ENCODE data around the gene MARCHF10.
"Not testable (repeated sequence)": the region's sequence is repeated elsewhere in the genome, so short reads cannot be mapped to it uniquely, and the experiment has no call there.

The MARCHF10 gene

DNA sequence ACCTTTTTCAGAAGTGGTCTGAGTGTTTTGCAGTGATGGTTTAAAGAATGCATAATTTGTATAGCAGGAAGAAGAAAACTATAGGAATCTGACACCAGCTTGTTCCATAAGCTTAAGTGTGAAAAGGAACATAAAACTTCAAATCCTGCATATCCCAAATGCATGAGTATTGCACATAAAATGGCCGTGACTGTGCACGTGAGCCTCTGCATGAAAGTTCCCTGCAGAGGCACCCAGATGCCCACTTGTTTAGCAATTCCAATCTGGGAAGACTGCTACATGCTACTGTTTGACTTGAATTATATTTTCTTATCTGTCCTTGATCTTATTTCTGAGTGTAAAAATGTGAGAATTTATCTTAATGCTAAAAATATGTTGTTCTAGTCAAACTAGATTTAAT, 21.5 kb downstream of the MARCHF10 start:
- DNase-seq (ENCODE audit: low read depth in 2 of 2): no peak

DNA sequence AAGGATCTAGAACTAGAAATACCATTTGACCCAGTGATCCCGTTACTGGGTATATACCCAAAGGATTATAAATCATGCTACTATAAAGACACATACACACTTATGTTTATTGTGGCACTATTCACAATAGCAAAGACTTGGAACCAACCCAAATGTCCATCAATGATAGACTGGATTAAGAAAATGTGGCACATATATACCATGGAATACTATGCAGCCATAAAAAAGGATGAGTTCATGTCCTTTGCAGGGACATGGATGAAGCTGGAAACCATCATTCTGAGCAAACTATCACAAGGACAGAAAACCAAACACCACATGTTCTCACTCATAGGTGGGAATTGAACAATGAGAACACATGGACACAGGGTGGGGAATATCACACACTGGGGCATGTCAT, 22.1 kb downstream of the MARCHF10 start:
- not testable (repeated sequence) for DNase-seq (ENCODE audit: low read depth in 2 of 2)

DNA sequence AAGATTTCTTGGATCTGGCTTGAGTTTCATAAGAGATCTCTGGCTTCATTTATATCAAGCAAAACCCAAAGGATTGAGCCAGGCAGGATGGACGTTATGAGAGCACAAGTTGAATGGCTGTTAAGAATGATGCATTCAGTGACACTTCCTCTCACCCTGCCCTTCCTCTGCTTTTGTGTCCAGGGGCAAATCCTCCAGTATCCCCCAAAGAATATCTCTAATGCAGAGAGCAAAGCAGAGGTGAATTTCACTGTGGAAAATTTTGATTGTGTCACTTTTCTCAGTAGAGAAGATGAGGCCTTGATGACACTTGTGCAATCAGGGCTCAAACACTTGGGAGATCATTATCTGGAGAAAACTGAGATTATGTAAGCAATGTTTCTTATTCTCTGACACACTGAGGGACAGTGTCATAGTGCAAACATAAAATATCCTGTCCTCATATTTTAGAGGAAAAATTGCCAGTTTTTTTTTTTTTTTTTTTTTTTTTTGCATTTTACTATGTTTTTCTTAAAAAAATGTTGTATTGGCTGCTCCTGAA, 25.3 kb downstream of the MARCHF10 start:
- no peak for DNase-seq (ENCODE audit: low read depth in 2 of 2)

DNA sequence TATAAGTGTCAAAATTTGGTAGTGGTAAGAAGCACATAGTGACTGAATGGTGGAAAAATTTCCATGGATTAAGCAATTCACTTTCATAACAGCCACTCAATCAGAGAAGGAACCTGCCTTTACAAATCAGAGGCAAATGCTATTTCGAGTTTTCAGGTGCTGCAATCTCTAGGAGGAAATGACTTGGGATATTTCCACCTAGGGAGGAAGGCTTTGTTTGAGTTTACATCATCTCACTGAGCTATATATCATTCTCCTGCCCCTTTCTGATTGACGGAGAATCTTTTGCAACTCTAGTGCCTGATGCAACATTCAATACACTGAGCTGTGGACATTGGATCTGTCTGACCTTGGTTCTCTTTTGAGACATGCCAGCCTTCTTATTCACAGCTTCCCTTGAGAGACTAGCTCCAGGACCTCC, 26.3 kb downstream of the MARCHF10 start:
- no peak for DNase-seq (ENCODE audit: low read depth in 2 of 2)

DNA sequence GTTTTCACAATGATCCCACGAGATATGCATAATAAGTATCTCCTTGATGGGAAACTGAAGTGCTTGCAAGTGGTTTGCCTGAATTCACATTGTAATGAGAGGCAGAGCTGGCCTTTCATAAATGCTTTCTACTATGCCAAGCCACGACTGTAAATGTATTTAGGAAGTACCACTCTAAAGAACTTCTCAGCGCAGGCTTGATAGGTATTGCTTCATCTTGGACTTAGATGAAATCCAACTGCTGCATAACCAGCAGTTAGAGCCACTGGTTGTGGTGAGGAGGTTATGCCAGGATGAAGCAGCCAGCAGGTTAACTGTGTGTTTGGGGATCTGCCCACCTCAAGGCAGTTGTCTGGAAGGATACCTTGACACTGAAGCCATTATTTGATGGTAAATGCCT, 26.8 kb downstream of the MARCHF10 start:
- no peak for DNase-seq (ENCODE audit: low read depth in 2 of 2)

DNA sequence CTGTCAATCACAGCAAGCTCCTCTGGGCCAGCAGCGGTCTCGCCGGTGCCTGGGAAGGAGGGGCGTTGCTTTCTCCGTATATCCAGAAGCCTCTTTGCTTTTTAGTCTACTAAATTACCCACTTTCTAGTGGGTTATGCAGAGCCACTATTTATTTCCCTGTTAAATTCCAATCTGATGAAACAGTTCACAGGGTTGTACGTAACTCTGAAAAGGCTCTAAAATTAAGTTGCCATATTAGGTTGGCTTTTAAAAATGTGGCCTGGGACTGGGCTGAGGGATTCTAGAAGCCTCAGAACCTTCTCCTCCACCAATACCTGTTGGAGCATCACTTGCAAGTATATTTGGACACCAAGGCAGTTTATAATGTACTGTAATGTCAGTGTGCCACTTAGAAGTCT, 27.2 kb downstream of the MARCHF10 start:
- no peak for DNase-seq (ENCODE audit: low read depth in 2 of 2)

DNA sequence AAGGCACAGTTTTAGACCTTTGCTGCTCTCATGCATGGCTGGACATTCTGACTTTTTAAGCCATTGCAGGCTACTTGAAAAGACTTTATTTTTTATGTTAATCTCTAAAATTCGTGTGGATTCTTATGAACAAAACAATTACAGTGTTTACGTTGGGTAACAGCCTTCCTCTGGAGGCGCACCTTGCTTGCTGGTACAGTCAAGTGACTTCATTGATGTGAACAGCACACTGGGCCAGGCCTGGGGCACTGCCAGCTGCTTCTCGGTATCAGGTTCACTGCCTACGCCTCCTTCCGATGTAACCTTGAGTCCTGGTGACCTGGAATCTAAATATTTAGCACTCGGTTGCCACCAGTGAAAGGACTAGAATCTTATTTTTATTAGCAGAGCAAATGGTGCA, 27.8 kb downstream of the MARCHF10 start:
- no peak for DNase-seq (ENCODE audit: low read depth in 2 of 2)

DNA sequence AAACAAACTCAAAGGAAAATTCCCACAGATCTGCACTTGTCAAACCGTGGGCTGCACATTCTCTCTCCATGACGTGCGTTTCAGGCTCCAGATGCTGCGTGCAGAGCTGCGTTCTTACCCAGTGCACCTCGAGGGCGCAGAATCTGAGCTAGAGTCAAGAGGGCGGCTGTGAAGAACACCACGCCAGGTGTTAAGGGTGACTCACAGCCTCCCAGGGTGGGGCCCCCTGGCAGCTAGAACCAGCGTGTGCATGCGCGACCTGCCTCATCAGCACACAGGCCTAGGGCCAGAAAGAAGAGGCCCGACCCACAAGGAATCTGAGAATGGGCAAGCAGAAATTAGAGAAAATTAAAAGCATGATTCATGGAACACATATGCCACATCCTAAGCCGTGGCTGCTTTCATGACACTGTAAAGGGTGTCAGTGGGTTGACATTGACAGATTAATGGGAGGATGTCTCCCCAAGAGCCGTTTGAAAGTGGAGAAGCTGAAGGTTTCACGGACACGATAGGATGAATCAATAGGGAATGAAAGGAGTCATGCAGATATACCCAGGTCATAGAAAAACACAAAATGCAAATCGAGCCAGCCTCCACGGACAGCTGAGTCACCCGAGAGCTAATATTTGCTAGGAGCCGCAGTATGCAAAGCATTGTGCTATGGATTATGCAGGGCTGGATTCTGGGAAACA, 29.0 kb downstream of the MARCHF10 start:
- DNase-seq (ENCODE audit: low read depth in 2 of 2): no peak

DNA sequence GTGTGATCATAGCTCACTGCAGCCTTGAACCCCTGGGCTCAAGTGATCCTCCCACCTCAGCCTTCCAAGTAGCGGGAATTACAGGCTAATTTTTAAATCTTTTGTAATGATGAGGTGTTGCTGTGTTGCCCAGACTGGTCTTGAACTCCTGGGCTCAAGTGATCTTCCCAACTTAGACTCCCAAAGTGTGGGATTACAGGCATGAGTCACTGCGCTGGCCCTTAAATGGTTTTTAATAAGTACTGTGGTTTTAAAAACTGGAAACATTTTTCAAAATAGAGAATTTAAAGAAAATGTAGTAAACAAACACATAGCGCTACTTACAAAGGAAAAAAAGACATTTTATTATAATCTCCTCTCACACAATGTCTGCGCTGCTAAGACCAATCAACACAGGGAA, 32.2 kb downstream of the MARCHF10 start:
- no peak for DNase-seq (ENCODE audit: low read depth in 2 of 2)

DNA sequence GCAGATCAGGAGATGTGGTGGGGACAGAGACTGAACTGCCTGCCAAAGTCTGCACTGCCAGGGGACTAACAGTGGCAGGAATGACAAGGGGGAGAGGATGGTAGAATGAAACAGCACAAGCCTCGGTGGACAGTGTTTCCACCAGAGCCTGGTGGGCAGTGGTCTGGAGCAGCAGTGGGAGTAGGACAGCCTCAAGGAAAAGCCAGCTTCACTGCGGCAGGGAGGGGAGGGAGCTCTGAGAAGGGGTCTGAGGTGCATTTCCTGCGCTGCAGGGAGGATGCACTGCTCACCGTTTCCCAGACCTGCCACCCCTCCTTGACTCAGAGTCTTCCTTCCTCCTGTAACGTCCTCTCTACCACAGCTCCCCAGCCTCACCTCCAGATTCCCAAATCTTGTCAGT, 33.8 kb downstream of the MARCHF10 start:
- DNase-seq (ENCODE audit: low read depth in 2 of 2): no peak

DNA sequence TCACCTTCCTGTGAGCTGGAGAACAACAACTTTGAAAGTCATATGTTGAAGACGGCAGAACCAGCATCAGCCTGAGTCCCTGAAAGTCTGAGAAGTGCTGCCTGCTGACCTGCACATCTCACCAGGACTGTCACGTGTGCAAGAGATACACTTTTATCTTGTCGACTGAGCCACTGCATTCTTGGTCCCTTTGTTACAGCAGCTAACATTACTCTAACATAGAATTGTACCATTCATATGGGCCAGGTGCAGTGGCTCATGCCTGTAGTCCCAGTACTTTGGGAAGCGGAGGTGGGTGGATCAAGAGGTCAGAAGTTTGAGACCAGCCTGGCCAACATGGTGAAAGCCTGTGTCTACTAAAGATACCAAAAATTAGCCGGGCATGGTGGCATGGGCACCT, 40.1 kb downstream of the MARCHF10 start:
- no peak for DNase-seq (ENCODE audit: low read depth in 2 of 2)

DNA sequence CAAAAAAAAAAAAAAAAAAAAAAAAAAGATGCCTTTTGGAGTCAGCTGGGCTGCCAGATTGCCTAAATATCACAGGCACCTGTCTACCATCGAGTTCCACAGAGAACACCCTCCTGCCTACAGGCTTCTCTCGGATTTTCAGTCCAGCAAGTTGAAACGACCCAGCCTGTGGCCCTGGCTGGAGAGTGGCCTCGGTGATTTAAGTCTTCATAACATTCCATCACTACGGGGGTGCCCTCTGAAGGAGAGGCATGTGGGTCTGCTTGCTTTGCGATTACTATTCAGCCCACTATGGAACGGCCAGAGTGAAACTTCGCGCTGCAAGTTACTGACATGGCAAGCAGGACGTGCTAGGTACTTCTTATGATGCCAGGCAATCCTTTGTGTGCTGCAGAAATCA, 42.8 kb downstream of the MARCHF10 start:
- no peak for DNase-seq (ENCODE audit: low read depth in 2 of 2)

DNA sequence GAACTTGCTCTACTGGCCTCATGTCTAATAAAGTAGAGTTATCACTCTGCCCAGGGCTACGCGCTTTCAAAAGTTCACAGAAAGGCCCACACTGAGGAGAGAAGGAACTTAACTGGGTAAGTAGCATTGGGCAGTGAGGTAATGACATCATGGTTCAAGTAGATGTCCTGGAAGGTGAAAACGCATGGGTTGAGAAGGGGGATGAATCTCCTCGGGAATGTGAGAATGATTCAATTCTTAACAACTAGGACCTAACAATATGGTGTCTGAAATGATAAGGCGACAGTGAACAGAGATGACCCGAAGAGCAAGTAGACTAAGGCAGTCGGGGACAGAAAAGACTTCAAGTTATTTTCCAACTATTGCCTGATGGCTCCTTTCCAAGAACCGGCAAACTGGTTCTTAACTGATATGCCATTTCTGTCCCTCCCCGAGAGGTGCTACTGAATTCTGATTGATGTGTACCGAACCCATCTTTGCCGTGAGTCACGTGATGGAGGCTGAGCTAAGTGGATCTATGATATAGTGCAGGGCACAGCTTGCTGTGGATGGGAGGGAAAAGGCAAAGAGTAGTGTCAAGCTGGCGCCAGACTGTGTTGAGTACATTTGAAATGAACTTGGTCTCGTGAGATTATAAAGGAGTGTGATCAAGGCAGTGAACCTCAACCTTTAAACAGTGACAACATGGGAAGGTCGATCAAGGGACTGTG, 44.1 kb downstream of the MARCHF10 start:
- DNase-seq (ENCODE audit: low read depth in 2 of 2): no peak

DNA sequence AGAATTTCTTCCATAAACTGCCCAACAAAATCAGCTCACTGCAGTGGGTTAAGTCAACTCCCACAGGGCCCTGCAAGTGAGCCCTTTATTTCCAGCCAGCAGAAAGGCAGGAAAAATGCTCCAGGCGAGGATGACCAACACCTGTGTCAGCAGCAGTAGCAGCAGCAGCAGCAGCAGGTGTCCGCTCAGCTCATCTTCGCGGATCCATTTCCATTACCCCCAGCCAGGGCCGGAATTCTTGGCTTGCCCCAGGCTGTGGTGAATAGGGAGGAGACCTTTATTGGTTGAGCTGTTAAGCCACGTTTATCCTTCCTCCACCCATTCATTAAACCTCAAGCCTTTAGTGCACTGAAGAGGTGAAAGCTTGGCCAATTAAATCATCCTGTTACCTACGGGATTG, 46.2 kb downstream of the MARCHF10 start:
- no peak for DNase-seq (ENCODE audit: low read depth in 2 of 2)

DNA sequence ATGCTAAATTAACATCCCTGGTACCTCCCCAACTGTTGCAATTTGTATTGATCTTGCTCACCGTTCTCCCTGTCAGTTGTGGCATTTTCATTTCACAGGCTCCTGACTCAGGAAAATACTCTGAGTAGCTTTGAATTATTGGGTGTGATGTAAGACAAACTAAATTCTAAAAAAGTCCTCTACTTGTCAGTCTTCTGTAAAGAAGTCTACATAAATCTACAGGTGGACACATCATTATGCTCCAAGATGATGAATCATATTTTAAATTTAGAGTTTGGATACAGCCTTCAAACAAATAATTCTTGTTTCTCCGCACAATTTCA, 47.2 kb downstream of the MARCHF10 start:
- DNase-seq (ENCODE audit: low read depth in 2 of 2): no peak

DNA sequence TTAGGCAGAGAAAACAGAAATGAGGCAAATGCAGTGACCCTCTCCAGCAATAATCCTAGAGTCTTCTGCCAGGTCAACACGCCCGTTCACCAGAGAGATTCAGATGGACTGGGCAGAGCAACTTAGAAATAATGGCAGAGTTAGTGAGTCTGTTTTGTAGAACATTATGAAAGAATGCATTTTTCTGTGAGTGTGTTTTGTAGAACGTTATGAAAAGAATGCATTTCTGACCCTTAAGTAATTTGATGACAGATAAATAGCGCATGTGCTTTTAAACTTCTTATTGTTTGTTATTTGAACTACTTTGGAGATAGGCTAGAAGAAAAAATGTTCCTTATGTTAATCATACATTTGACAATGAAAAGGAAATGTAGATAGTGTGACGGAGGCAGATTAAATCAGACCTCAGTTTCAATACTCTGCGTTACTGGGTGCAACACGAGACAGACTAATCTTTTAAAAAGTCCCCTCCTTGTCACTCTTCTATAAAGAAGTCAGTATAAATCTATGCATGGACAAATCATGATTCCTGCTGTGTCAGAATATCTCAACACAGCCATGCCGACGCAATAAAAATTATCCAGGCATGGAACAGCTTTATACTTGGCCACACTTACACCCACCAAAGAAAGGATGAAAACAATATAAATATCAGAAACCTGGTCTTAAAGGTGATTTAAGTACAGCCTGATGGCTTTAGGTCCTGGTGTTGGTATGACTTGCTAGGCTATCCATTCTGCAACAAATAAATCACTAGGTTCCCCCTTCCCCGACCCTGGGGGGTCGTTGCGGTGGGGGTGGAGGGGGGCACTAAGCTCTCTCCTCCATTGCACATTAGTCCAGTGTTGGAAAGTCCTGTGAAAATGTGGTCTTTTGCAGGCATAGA, 47.8 kb downstream of the MARCHF10 start:
- DNase-seq (ENCODE audit: low read depth in 2 of 2): no peak

DNA sequence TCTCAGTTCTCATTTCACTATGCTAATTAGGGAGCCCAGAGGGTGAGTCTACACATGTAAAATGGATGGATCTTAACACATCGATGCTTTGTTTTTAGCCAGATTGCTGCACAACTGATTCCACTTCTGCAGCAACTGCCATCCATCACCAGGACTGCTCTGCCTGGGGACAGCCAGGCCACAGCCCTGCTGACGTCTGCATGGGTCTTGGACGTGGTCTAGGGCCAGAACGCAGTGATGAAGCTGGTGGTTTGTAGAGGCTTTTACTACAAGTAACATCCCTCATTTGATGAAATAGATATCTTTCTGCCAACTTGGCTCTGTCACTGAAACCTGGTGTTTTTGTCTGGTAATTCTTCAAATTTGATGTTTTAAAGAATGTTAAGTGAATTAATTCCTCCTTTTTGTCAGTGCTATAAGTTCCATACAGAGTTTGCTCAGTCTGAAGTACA, 50.6 kb downstream of the MARCHF10 start:
- no peak for DNase-seq (ENCODE audit: low read depth in 2 of 2)

DNA sequence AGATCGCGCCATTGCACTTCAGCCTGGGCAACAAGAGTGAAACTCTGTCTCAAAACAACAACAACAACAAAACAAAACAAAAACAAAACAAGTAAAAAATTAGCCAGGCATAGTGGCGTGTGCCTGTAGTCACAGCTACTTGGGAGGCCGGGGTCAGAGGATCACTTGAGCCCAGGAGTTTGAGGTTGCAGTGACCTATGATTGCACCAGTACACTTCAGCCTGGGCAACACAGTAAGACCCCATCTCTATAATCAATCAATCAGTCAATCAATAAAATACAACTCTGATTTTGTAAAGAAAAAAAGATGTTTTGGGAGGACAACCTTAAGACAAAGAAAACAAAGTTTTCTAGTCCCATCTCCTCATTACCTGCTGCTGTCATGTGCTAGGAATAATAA, 51.9 kb downstream of the MARCHF10 start:
- DNase-seq (ENCODE audit: low read depth in 2 of 2): no peak

DNA sequence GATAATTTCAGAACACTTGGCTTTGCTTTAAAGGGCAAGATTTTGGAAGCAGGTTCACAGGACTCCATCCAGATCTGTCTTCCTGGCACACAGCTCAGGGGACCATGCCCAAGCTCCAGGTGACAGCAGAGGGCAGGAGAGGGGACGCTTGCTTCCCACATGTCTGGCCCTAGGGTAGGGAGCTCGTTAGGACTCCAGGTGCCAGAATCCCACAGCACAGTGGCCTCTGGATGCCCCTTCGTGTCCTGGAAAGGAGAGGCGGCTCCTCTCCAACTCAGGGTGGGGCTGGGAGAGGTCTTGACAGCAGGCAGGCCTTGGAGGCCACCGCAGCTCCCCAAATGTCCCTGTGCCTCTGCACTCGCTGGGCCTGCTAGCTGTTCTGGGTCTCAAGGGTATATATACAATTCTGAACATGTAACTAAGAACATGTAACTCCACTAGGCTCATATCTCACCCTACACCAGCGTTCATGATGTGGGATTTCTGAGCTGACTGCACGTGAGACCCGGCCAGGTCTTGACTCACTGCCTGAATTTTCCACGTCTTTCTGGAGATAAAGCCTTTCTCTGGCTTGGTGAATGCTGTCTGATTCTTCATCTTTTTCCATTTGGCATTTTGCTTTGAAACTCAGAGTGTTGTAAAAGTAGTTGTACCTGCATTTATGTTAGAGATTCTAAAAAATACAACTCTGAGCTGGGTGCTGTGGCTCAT, 52.8 kb downstream of the MARCHF10 start:
- no peak for DNase-seq (ENCODE audit: low read depth in 2 of 2)

DNA sequence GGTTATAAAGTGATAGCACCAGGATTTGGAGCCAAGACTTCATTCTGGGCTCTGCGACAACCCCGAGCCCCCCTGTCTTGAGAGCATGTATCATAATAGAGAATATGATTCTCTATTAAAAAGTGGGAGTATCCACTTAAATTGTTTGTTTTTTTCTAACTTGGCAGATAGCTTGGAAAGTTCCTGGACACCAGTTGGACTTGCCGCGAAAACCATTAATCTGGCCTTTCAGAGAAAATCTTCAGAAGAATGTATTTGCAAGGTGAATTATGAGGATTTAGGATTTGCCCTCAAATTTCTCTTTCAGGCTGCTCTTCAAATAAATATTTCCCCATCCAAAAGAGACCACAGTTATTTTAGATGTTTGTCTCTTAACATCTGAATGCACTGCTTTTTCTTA, 53.5 kb downstream of the MARCHF10 start:
- no peak for DNase-seq (ENCODE audit: low read depth in 2 of 2)

DNA sequence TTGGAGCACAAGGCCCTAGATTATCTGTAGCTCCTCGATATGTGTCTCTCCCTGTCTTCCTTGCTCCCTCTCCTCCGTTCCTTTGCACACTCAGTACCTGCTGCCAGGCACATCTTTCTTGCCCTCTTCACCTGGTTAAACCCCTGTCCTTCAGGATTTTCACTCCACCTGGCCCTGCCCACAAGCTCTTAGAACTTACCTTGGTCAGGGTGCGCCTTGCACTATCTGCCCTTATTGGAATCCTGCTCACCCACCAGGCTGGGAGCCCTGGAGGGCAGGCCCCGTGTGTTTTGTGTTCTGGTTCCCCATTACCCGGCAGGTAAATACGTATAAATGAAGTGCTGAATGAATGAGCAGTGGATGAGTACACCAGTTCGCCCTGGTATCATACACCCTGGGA, 54.6 kb downstream of the MARCHF10 start:
- no peak for DNase-seq (ENCODE audit: low read depth in 2 of 2)
